GM19043 (cell line): ENCODE data around the gene RPL18.

Experiments used
- ATAC-seq: cut with Tn5 transposase; IDR thresholded peaks from one replicate; pipeline ENCODE4 v1.9.1; 2021; ENCODE audit warnings: low read depth; ENCODE audit not compliant: unreplicated experiment

Gene RPL18

DNA sequence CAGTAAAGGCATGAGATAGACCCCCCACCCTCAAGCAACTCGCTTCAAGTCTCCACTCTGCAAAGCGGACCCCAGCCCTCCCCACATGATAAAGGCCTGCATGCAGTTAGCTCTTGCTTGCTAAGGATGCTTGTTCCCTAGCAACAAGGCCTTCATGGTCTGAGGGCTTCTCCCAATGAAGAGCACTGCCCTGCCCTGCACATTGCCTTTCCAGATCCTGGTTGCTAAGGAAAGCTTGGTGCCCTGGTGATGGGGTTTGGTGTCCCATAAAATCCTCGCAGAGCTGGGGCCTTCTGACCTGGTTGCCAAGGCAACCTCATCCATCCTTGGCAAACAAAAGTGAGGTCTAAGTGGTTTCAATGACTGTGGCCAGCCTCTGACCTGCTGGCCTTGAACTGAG, 12.2 kb upstream of the RPL18 start:
- ATAC-seq: no peak

- no peak for ATAC-seq
Observed at GRCh38 chr19:48630296-48631063, 11.5 kb upstream of the RPL18 start.

GRCh38 chr19:48629599-48630295, 10.8 kb upstream of the RPL18 start:
- no peak for ATAC-seq

- ATAC-seq: no peak
Observed at GRCh38 chr19:48629297-48629598, 10.3 kb upstream of the RPL18 start.

GRCh38 chr19:48628486-48629296, 9.7 kb upstream of the RPL18 start:
- ATAC-seq: no peak

DNA sequence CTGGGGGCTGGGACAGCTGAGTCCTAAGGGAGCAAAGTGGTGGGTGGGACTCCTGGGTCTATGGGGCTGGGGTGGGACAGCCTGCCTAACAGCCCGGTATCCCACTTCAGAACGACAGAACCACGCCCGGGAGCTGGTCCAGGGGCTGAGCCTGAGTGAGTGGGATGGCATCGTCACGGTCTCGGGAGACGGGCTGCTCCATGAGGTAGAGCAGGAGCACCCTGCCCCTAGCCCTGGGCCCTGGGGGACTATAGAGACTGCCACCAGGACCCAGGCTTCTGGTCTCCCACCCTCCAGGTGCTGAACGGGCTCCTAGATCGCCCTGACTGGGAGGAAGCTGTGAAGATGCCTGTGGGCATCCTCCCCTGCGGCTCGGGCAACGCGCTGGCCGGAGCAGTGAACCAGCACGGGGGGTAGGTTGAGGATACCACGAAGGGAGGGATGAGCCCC, 8.9 kb upstream of the RPL18 start:
- ATAC-seq: no peak

DNA sequence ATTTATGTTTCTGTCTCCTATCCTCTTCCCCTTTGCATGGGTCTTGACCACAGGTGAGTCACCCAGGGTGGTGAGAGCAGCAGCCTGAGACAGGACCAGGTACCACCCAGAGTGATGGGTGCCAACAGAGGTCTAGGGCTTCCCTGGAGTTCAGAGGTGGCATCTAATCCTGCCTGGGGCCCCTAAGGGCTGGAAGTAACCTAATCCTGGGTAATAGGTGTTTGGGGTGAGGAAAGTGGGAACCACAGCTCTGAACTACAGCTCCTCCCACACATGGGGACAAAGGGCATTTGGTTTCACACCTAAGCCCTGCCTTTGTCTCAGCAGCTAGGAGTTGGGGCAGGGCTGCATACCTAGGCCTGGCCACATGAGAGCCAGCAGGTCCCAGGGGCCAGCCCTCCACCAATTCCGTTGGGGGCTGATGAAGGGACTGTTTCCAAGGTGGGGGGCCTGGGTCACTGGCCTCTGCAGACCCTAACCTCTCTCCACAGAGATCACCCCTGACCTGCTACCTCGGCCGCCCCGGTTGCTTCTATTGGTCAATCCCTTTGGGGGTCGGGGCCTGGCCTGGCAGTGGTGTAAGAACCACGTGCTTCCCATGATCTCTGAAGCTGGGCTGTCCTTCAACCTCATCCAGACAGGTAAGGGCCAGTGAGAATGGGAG, 8.4 kb upstream of the RPL18 start:
- no peak for ATAC-seq

DNA sequence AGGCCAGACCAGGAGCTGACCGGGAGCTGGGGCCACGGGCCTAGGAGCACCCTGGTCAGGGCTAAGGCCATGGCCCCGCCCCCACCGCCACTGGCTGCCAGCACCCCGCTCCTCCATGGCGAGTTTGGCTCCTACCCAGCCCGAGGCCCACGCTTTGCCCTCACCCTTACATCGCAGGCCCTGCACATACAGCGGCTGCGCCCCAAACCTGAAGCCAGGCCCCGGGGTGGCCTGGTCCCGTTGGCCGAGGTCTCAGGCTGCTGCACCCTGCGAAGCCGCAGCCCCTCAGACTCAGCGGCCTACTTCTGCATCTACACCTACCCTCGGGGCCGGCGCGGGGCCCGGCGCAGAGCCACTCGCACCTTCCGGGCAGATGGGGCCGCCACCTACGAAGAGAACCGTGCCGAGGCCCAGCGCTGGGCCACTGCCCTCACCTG, 6.9 kb upstream of the RPL18 start:
- no peak for ATAC-seq

GRCh38 chr19:48624791-48625723, 6.1 kb upstream of the RPL18 start:
- no peak for ATAC-seq

GRCh38 chr19:48624067-48624594, 5.2 kb upstream of the RPL18 start:
- ATAC-seq: peak; percentile 56

GRCh38 chr19:48623556-48624066, 4.6 kb upstream of the RPL18 start:
- ATAC-seq: no peak

- no peak for ATAC-seq
Observed at GRCh38 chr19:48619692-48620585, 961 bp upstream of the RPL18 start.

DNA sequence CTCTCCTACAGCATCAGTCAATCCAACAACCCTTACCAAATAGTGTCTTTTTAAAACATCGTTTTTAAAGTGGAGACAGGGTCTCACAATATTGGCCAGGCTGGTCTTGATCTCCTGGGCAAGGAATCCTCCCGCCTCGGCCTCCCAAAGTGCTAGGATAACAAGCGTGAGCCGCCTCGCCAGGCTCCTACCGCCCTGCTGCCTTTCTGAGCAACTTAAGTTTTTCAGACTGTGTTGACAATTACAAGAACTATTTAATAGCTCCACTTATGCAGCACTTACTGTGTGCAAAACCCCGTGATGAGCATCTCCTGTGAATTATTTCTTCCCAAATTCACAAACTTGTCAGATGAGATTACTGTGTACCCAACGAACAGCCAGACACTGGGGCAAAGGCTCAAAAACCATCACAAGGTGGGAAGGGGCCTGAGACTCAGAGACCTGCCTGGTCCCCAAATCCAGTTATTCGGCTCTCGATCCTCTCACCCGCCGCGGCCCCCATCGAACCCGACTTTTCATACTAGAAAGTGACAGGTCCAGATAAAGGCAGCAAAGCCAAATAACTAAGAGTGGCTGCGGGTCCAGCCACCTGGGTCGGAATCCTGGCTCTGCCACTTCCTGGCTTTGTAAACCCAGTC, 581 bp downstream of the RPL18 start:
- ATAC-seq: no peak

- no peak for ATAC-seq
Observed at GRCh38 chr19:48617146-48617937, 1.6 kb downstream of the RPL18 start.

GRCh38 chr19:48616491-48617056, 2.4 kb downstream of the RPL18 start:
- ATAC-seq: no peak

DNA sequence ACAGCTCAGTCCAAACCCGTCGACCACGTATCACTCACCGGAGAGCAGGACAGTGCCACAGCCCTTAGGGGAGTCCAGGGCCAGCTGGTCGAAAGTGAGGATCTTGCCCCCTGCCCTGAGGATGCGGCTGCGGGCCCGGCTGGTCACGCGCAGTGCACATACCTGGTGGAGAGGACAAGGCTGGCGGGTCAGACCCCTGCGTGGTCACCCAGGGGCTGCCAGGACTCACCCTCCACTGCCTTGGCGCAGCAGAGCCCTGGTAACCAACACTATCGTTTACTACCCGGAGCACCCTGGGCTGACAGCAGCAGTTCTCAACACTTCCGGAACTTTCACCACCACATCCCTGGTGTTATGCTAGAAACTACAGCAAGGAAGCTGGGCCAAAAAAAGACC, 2.9 kb downstream of the RPL18 start:
- no peak for ATAC-seq
